ENCODE measurements around the gene MAGI1.

DNA sequence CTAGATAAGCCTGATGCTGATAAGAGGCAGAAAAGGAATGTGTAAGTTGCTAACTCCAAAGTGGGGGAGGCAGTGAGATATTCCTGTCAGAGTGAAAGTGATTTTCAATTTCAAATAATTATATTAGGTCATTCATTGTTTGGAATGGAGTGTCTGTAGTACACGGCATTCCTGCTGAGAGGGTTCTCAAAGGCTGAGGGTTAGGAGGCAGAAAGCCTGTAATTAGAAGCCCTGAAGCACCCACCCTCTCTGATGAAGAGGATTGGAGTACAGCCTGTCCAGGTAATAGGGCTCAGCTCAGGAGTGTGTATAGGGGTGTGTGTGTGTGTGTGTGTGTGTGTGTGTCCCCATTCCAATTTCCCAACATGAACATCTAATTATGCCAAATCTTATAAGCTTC is 486.8 kb downstream of the MAGI1 start:
- TF ChIP-seq EZH2 (IDR thresholded peaks at IDR 0.05) = no peak
- no peak for TF ChIP-seq POLR2A (IDR thresholded peaks at IDR 0.05; ENCODE audit: borderline replicate concordance, extremely low read depth, insufficient read depth, insufficient read length)
- TF ChIP-seq, protein P1, sequence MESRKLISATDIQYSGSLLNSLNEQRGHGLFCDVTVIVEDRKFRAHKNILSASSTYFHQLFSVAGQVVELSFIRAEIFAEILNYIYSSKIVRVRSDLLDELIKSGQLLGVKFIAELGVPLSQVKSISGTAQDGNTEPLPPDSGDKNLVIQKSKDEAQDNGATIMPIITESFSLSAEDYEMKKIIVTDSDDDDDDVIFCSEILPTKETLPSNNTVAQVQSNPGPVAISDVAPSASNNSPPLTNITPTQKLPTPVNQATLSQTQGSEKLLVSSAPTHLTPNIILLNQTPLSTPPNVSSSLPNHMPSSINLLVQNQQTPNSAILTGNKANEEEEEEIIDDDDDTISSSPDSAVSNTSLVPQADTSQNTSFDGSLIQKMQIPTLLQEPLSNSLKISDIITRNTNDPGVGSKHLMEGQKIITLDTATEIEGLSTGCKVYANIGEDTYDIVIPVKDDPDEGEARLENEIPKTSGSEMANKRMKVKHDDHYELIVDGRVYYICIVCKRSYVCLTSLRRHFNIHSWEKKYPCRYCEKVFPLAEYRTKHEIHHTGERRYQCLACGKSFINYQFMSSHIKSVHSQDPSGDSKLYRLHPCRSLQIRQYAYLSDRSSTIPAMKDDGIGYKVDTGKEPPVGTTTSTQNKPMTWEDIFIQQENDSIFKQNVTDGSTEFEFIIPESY (IDR thresholded peaks at IDR 0.05; ENCODE audit: extremely low read depth, insufficient replicate concordance, low read length) = no peak
- TF ChIP-seq, protein P2, sequence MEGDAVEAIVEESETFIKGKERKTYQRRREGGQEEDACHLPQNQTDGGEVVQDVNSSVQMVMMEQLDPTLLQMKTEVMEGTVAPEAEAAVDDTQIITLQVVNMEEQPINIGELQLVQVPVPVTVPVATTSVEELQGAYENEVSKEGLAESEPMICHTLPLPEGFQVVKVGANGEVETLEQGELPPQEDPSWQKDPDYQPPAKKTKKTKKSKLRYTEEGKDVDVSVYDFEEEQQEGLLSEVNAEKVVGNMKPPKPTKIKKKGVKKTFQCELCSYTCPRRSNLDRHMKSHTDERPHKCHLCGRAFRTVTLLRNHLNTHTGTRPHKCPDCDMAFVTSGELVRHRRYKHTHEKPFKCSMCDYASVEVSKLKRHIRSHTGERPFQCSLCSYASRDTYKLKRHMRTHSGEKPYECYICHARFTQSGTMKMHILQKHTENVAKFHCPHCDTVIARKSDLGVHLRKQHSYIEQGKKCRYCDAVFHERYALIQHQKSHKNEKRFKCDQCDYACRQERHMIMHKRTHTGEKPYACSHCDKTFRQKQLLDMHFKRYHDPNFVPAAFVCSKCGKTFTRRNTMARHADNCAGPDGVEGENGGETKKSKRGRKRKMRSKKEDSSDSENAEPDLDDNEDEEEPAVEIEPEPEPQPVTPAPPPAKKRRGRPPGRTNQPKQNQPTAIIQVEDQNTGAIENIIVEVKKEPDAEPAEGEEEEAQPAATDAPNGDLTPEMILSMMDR (IDR thresholded peaks at IDR 0.05 in 2 of 3, conservative IDR thresholded peaks at IDR 0.05 in 1 of 3; ENCODE audit: borderline replicate concordance in 1 of 3, insufficient read depth in 1 of 3, low read depth in 2 of 3, low read length in 2 of 3) = no peak
- TF ChIP-seq, protein P3, sequence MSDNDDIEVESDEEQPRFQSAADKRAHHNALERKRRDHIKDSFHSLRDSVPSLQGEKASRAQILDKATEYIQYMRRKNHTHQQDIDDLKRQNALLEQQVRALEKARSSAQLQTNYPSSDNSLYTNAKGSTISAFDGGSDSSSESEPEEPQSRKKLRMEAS (IDR thresholded peaks at IDR 0.05) = no peak
- no peak for TF ChIP-seq JUND (IDR thresholded peaks at IDR 0.05)
